Measurements from ENCODE around the gene OR5M8.

The OR5M8 gene

DNA sequence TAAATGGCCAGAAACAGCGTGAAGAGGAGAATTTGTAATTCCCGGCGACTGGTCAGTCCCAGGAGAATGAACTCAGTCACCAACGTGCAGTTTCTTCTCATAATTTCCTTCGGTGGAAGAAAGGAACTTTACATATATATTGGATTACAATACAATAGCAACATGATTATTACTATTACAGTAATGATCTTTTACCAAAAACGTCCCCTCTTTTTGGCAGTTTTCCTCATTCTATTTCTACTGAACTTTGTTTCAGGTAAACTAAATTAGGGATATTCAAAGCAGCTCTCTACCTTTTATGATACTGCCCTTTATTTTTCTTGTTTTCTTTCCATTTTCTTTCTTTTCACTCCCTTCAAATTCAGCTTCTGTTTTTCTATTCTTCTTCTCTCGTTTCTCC, at the start of gene OR5M8:
Gene OR5M8 (minus strand): TSS at position 101 of the 400 bp plus-strand sequence. CDS start 0 bp downstream, at position 101.
- no peak for DNase-seq

DNA sequence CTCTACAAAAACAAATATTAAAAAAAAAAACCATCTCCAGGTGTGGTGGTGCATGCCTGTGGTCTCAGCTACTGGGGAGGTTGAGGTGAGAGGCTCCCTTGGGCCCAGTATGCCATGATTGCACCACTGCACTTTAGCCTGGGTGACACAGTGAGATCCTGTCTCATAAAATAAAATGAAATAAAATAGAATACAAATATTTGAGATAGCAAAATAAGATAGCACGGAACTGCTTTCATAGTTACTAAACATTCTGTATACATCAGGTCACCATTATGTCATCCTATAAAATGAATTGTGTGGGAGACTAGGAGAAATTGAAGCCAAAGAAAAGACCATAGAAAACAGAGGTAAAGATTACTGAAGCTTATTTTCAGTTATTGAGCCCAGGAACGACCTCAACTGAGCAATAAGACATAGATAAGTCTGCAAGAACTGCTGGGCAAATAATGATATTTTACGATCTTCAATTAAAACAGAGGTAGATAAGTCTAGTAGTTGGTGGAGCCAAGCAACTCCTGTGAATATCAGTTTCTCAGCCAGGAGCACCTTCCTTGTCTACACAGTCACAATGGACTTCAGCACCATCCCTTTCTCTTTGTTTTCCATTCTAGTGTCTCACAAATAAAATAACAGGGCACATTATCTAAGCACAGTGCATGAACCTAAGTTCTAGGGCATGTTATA, 42.0 kb upstream of the OR5M8 start:
- DNase-seq: no peak

DNA sequence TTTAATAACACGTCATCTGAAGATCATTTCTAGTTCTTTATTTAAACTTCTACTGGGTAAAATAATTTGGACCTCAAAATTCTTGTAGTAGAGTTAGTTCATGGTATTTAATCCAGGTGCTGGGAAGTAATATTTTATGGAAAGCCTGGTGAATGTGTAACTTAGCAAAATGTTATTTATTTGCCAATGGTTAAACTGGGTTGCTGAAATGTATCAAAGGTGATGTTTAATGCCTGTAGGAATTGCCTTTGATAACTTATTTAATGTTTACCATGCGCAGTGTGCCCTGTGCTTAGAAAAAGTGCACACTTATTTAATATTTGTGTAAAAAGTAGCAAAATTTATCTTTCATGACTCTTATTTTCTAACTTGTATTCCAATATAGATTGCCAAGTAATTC, 40.7 kb upstream of the OR5M8 start:
- no peak for DNase-seq

DNA sequence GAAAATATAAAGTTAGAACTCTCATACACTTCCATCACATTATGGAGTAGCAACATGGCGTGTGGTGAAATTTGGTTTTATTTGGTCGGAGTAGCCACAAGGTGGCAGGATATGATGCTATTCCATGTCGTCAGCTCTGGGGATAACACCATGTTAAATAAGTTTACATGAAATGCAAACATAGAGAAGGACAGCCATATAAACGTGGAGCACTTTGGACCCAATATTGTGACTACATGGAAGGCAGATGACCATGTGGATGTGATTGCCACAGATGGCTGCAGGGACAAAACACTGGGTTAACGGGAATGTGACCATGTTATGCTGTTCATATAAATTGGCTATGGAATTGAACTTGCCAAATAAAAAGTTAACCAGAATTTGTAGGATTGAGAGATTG, 30.8 kb upstream of the OR5M8 start:
- no peak for DNase-seq

DNA sequence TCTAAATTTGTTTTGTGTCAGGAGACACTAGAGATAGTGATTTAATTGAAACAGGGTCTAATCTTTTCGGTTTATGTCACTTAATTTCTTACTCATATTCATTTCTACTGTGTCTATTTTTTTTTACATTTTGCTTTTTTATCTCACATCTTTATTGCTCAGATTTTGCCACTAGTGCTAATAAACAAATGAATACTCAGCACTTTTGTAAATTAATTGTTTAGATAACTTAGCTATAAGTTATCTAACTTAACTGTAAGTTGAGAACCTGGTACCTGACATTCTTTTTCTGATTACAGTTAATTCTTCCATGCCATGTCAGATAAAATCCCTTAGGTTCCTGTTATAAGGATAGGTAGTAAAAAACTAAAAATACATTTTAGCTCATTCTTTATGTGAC, 22.1 kb upstream of the OR5M8 start:
- DNase-seq: no peak

DNA sequence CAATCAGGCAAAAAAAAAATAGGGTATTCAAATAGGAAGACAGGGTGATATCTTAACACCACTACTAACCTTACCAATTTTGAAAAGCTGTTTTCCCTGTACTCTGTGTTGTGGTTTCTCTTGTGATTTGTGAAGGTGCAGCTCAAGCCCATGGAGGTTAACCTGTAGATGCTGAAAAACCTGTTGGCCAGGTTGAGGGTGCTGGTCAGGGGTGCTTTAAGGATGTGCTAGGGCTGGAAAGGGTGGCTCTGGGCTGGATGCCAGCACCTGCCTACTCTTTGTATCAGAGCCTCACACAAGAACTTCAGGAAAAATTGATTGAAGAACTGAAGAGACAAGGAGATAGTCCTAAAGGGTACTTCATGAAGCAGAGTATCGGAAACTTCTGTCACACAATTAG, 18.3 kb upstream of the OR5M8 start:
- no peak for DNase-seq

DNA sequence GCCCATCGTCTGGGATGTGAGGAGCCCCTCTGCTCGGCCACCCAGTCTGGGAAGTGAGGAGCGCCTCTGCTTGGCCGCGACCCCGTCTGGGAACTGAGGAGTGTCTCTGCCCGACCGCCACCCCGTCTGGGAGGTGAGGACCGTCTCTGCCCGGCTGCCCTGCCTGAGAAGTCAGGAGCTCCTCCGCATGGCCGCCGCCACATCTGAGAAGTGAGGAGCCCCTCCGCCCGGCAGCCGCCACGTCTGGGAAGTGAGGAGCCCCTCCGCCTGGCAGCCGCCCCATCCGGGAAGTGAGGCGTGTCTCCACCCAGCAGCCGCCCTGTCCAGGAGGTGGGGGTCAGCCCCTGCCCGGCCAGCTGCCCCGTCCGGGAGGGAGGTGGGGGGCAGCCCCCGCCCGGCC, 5.8 kb upstream of the OR5M8 start:
- DNase-seq: no peak

DNA sequence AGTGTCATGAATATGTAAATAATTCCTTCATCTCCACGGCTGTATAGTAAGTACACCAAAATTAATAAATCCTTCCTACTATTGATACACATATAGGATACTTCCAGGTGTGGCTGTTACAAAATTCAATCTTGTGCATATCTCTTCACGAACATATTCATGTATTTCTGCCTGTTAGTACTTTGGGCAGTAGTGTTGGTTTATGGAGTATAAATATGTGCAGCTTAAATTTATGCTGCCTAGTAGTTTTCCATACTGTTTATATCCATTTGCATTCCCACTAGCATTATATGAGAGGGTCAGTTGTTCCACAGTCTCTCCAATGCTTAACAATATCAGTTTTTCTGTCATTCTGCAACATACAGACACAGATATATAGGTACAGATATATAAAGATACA, 3.9 kb upstream of the OR5M8 start:
- no peak for DNase-seq

DNA sequence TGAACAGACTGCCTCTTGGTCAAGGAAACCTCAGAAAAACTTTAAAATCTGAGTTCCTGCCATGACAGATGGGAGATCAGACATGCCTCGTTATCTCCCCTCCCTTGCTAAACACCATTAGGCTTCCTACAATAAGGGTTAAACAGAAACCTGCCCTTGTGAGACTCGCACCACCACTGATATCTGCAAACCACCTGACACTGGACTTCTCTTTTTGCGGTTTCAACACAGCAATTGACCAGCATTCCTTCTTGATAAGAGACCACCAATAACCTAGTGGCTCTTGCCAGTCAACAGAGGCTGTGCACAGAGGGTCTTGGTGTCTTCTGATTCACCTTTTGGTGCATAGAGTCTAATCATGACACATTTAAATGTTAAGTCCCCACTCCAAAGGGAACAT, 4.4 kb downstream of the OR5M8 start:
- DNase-seq: no peak

DNA sequence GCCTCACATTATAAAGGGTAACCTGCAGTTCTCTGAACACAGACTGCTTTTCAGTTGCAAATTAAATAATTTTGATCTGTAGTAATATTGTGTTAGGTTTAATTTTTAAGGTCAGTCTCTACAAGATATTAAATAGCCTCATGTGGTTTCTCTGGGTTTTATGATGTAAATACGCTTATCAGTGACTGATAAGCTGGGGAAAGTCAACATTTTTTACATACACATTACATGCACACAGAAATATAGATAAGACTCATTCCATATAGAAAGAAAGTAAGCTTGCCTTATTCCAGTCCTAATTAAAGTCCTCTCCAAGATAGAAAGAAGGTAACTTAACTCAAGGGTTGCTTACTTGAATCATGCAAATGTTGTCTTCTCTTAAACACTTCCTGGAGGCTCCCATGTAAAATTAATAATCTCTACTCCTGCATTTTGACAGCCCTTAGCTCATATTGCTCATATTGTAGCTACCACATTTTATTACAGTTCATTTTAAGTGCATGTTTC, 16.4 kb downstream of the OR5M8 start:
- no peak for DNase-seq

DNA sequence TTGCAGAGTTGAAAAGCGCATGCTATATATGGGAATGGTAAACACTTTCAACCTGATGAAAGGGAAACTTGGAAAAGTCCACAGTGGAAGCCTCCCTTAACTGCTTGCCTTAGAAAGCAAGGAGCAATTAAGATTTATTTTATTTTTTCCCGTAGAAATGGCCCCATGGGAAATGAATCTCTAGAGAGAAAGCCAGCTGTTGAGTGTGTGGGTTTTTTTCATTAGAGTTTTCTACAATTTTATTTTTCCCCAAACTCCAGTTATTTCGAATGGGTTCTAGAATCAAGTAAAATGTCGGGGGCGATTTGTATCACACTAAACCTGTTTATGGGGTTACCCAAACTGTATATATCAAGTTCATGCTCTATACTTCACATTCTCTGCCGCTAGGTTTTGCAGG, 17.9 kb downstream of the OR5M8 start, which contains the start of gene OR5M3:
Gene OR5M3 (minus strand): TSS at position 101 of the 400 bp plus-strand sequence. CDS start 2,855 bp downstream, outside the sequence.
- no peak for DNase-seq

DNA sequence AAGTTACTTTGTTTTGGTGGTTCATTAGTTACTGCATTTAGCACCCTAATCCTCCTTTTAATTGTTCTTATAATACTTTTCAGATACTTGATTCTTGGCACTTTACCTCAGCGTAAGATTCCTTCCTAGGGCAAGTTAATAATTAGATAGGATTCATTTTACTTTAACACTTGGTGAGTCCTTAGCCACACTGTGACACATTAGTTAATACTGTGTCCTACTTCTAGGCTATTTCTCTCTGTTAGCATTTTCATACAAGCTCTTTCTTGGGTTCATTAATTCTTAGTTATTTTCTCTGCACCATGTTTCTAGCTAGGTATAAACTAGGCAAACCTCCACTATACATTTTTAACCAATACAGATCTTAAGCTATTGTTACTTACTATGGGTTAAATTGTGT, 34.1 kb downstream of the OR5M8 start:
- DNase-seq: no peak

DNA sequence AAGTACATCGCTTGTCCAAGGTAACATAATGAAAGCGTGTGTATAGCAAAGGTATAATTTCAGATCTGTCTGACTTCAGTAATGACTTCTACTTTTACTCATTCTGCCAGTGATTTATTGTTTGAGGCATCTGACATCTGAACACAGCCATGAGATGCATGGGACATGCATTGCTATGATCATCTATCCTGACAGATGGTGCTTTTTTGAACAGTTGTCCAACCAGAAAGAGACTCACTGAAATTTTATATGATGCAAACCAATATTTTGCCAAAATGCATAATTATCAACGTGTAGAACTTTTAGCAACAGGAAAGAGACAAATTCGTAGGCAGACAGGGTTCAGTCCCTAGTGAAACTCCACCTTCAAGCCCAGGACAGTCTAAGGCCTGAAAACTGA, 37.6 kb downstream of the OR5M8 start:
- no peak for DNase-seq

Data from NCI-H1930 (cell line).